ENCODE data around the gene HRH2. TPM values are rescaled to one million over a fixed set of nuclear protein-coding genes. Genes with fewer than 3 reads are reported as not detected.
"Not testable (repeated sequence)": the region's sequence is repeated elsewhere in the genome, so short reads cannot be mapped to it uniquely, and the experiment has no call there.

The HRH2 gene
- polyA plus RNA-seq, 1 donor (not counting 4 experiments of a cell fraction or from before 2014, with no cell fraction given) = not detected

GRCh38 chr5:175616083-175616482 lies 41.8 kb upstream of the HRH2 start:
- H3K27me3 ChIP-seq (ENCODE audit: control insufficient read depth, extremely low read depth, insufficient read depth, low read length) = no peaks in the 10 kb centered on the region
- no peak for FAIRE-seq
- no peak overlapping the region for H3K9ac ChIP-seq (ENCODE audit: control insufficient read depth, extremely low read depth, insufficient read depth, low read length)
- TF ChIP-seq EZH2 (IDR thresholded peaks at IDR 0.05; ENCODE audit: low read length) (no peak), CTCF (optimal IDR thresholded peaks at IDR 0.05 in 1 of 3, IDR thresholded peaks at IDR 0.05 in 1 of 3, conservative IDR thresholded peaks at IDR 0.05 in 1 of 3; ENCODE audit: extremely low read depth in 1 of 3, insufficient read depth in 2 of 3, low read length in 3 of 3) (no peak)
- H3K27ac ChIP-seq (ENCODE audit: control insufficient read depth, insufficient read depth, low read length) = no peak overlapping the region
- dilution Hi-C loops (cut with MboI; ENCODE audit: extremely low pct_ligation_motif_present, low sequenced_read_pairs) = no loop called here
- no peaks in the 10 kb centered on the region for H3K36me3 ChIP-seq (ENCODE audit: control insufficient read depth in 2 of 2, extremely low read depth in 1 of 2, insufficient read depth in 2 of 2, low read length in 2 of 2)
- H3K4me3 ChIP-seq (ENCODE audit: control insufficient read depth in 2 of 3, extremely low read depth in 1 of 3, insufficient read depth in 2 of 3, low read depth in 1 of 3, low read length in 3 of 3) = no peak overlapping the region
- H3K4me2 ChIP-seq (ENCODE audit: control insufficient read depth, extremely low read depth, insufficient read depth, low read depth, low read length) = no peak overlapping the region
- H2AFZ ChIP-seq (ENCODE audit: control insufficient read depth, low read length) = no peak overlapping the region
- H3K79me2 ChIP-seq (ENCODE audit: control insufficient read depth, insufficient read depth, low read length) = no peaks in the 10 kb centered on the region
- H3K9me3 ChIP-seq (ENCODE audit: control insufficient read depth, low read depth, low read length) = no peaks in the 10 kb centered on the region
- no peaks in the 10 kb centered on the region for H3K9me1 ChIP-seq (ENCODE audit: control insufficient read depth, extremely low read depth, insufficient read depth, low read length)
- H3K4me1 ChIP-seq (ENCODE audit: control insufficient read depth, extremely low read depth, insufficient read depth, low read length) = no peaks in the 10 kb centered on the region
- H4K20me1 ChIP-seq (ENCODE audit: control insufficient read depth, extremely low read depth, insufficient read depth, low read length) = no peaks in the 10 kb centered on the region
- no peak for DNase-seq (ENCODE audit: low read depth, low spot score)

GRCh38 chr5:175616527-175616926 lies 41.3 kb upstream of the HRH2 start:
- dilution Hi-C loops (cut with MboI; ENCODE audit: extremely low pct_ligation_motif_present, low sequenced_read_pairs); DNase-seq (ENCODE audit: low read depth, low spot score); H3K79me2 ChIP-seq (ENCODE audit: control insufficient read depth, insufficient read depth, low read length); H3K9me1 ChIP-seq (ENCODE audit: control insufficient read depth, extremely low read depth, insufficient read depth, low read length); H3K27ac ChIP-seq (ENCODE audit: control insufficient read depth, insufficient read depth, low read length); H2AFZ ChIP-seq (ENCODE audit: control insufficient read depth, low read length); H3K9ac ChIP-seq (ENCODE audit: control insufficient read depth, extremely low read depth, insufficient read depth, low read length); FAIRE-seq; H3K36me3 ChIP-seq (ENCODE audit: control insufficient read depth in 2 of 2, extremely low read depth in 1 of 2, insufficient read depth in 2 of 2, low read length in 2 of 2); H3K4me3 ChIP-seq (ENCODE audit: control insufficient read depth in 2 of 3, extremely low read depth in 1 of 3, insufficient read depth in 2 of 3, low read depth in 1 of 3, low read length in 3 of 3); H3K9me3 ChIP-seq (ENCODE audit: control insufficient read depth, low read depth, low read length); H4K20me1 ChIP-seq (ENCODE audit: control insufficient read depth, extremely low read depth, insufficient read depth, low read length); H3K4me2 ChIP-seq (ENCODE audit: control insufficient read depth, extremely low read depth, insufficient read depth, low read depth, low read length); H3K4me1 ChIP-seq (ENCODE audit: control insufficient read depth, extremely low read depth, insufficient read depth, low read length); H3K27me3 ChIP-seq (ENCODE audit: control insufficient read depth, extremely low read depth, insufficient read depth, low read length): not testable (repeated sequence)

- TF ChIP-seq EZH2 (IDR thresholded peaks at IDR 0.05; ENCODE audit: low read length) = no peak
- no peak for TF ChIP-seq CTCF (optimal IDR thresholded peaks at IDR 0.05 in 1 of 3, IDR thresholded peaks at IDR 0.05 in 1 of 3, conservative IDR thresholded peaks at IDR 0.05 in 1 of 3; ENCODE audit: extremely low read depth in 1 of 3, insufficient read depth in 2 of 3, low read length in 3 of 3)
- Histone ChIP-seq H2AFZ (ENCODE audit: control insufficient read depth, low read length) (no peak overlapping the region), H3K4me3 (ENCODE audit: control insufficient read depth in 2 of 3, extremely low read depth in 1 of 3, insufficient read depth in 2 of 3, low read depth in 1 of 3, low read length in 3 of 3) (no peak overlapping the region), H3K9ac (ENCODE audit: control insufficient read depth, extremely low read depth, insufficient read depth, low read length) (no peak overlapping the region), H3K4me2 (ENCODE audit: control insufficient read depth, extremely low read depth, insufficient read depth, low read depth, low read length) (no peak overlapping the region), H3K27me3 (ENCODE audit: control insufficient read depth, extremely low read depth, insufficient read depth, low read length) (no peaks in the 10 kb centered on the region), H4K20me1 (ENCODE audit: control insufficient read depth, extremely low read depth, insufficient read depth, low read length) (no peaks in the 10 kb centered on the region), H3K36me3 (ENCODE audit: control insufficient read depth in 2 of 2, extremely low read depth in 1 of 2, insufficient read depth in 2 of 2, low read length in 2 of 2) (no peaks in the 10 kb centered on the region), H3K9me3 (ENCODE audit: control insufficient read depth, low read depth, low read length) (no peaks in the 10 kb centered on the region), H3K27ac (ENCODE audit: control insufficient read depth, insufficient read depth, low read length) (no peak overlapping the region), H3K4me1 (ENCODE audit: control insufficient read depth, extremely low read depth, insufficient read depth, low read length) (no peaks in the 10 kb centered on the region), H3K79me2 (ENCODE audit: control insufficient read depth, insufficient read depth, low read length) (no peaks in the 10 kb centered on the region), H3K9me1 (ENCODE audit: control insufficient read depth, extremely low read depth, insufficient read depth, low read length) (no peaks in the 10 kb centered on the region)
- no peak for FAIRE-seq
- dilution Hi-C loops (cut with MboI; ENCODE audit: extremely low pct_ligation_motif_present, low sequenced_read_pairs) = no loop called here
- DNase-seq (ENCODE audit: low read depth, low spot score) = no peak
These were observed 40.4 kb upstream of the HRH2 start for GRCh38 chr5:175617447-175617846.
